Inflammatory macrophage (primary cell): ENCODE results near the gene KIAA1755.
A peak's percentile ranks its signal among the peaks of the same experiment; 100 is the strongest.

Source experiments
- DNase-seq, 2 donors: peaks; one replicate each; pipeline ENCODE4 v3.0.0-alpha.2; 2020 to 2022

Gene KIAA1755

GRCh38 chr20:38217791-38218565, 42.6 kb downstream of the KIAA1755 start:
- peak in 1 of 2 donors; percentile 44 for DNase-seq

GRCh38 chr20:38216746-38217595, 43.6 kb downstream of the KIAA1755 start:
- DNase-seq: peak; percentile 58 to 68

- DNase-seq: no peak
Measured at GRCh38 chr20:38216201-38216600, 44.3 kb downstream of the KIAA1755 start.

- DNase-seq: no peak
Measured at GRCh38 chr20:38215194-38216182, 45.0 kb downstream of the KIAA1755 start.

GRCh38 chr20:38214256-38215193, 46.0 kb downstream of the KIAA1755 start:
- no peak for DNase-seq

GRCh38 chr20:38213607-38213940, 47.0 kb downstream of the KIAA1755 start:
- no peak for DNase-seq

GRCh38 chr20:38212806-38213606, 47.5 kb downstream of the KIAA1755 start:
- DNase-seq: no peak

GRCh38 chr20:38211200-38212097, 49.1 kb downstream of the KIAA1755 start:
- no peak for DNase-seq

GRCh38 chr20:38210741-38211140, 49.8 kb downstream of the KIAA1755 start:
- DNase-seq: no peak

- DNase-seq: no peak
Measured at GRCh38 chr20:38209736-38210405, 50.7 kb downstream of the KIAA1755 start.

- DNase-seq: no peak
Measured at GRCh38 chr20:38209054-38209675, 51.4 kb downstream of the KIAA1755 start.

GRCh38 chr20:38208523-38208922, 52.0 kb downstream of the KIAA1755 start:
- DNase-seq: no peak

- DNase-seq: no peak
Measured at GRCh38 chr20:38208088-38208487, 52.4 kb downstream of the KIAA1755 start.

- DNase-seq: peak; percentile 48 to 50
Measured at GRCh38 chr20:38207621-38208020, 52.9 kb downstream of the KIAA1755 start.

GRCh38 chr20:38205001-38205400, 55.5 kb downstream of the KIAA1755 start:
- peak in 1 of 2 donors; percentile 40 for DNase-seq

- DNase-seq: no peak
Measured at GRCh38 chr20:38203981-38204357, 56.6 kb downstream of the KIAA1755 start.

GRCh38 chr20:38203337-38203980, 57.1 kb downstream of the KIAA1755 start:
- no peak for DNase-seq

GRCh38 chr20:38202982-38203293, 57.6 kb downstream of the KIAA1755 start:
- DNase-seq: no peak
